Subcutaneous adipose tissue (tissue), 4 donors: Measurements from ENCODE around the gene FAM234B. TPM values are rescaled to one million over a fixed set of nuclear protein-coding genes. Genes with fewer than 3 reads are reported as not detected.

Experiments used
- CTCF ChIP-seq: fragments of 450-650 bp; IDR thresholded peaks from one replicate; pipeline ENCODE4 v1.5.1; 2016; ENCODE audit warnings: low read depth, mild to moderate bottlenecking, control low read depth, antibody characterized with exemption, moderate library complexity
- total RNA-seq, 4 donors: library from RNA; depleted of rRNA; stranded (reverse); fragments of >200 nt; gene quantifications; one replicate each; pipeline ENCODE4 v1.1.0, GENCODE V29; 2016

Gene FAM234B
- total RNA-seq, 4 donors from 2014 or later: 5.2 to 6.4 (median 5.7) TPM

GRCh38 chr12:13045816-13046215 is 1.6 kb downstream of the FAM234B start:
- no peak for TF ChIP-seq CTCF

DNA sequence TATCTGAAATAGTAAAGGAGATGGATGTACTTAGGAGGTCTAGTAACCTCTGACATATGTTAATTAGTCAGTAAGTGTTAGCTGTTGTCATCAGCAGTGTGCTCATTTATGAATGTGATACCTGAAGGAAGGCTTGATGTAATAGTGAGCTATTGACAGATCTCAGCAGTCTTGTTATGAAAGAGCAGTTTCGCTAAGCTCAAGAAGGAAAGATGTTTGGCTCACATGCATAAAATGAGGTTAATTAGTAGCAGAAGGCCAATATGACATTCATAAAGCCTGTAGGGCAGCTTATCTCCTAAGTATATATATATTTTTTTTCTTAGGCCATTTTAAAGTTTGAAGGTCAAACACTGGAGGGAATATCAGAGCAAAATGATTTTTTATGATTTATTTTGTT is 2.8 kb downstream of the FAM234B start:
- TF ChIP-seq CTCF: no peak

GRCh38 chr12:13049816-13050215 is 5.6 kb downstream of the FAM234B start:
- no peak for TF ChIP-seq CTCF

GRCh38 chr12:13052421-13052820 is 8.2 kb downstream of the FAM234B start:
- TF ChIP-seq CTCF: no peak

- no peak for TF ChIP-seq CTCF
These were observed 16.4 kb downstream of the FAM234B start for GRCh38 chr12:13060581-13060980.

DNA sequence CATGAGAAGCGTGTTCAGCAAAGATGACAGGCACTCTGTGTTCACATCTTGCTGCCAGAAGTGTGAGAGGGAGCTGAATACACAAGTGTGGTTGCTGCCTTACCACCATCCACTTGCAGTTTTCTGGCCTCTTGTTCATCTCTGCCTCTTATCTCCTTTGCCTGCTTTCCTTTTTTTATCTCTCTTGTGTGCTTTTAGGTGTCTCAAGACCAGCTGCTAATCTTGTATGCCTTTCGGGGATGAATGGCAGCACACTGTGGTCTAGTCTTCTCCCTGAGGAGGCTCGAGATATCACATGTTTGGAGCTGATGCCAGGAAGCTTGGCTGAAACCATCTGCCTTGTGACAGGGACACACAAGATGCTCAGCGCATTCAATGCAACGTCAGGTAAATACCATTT is 17.2 kb downstream of the FAM234B start:
- no peak for TF ChIP-seq CTCF

GRCh38 chr12:13062669-13063068 is 18.5 kb downstream of the FAM234B start:
- no peak for TF ChIP-seq CTCF
